Mucosa of gallbladder (tissue), 1 donor: ENCODE measurements around the gene PLPP1. TPM values are rescaled to one million over a fixed set of nuclear protein-coding genes. Genes with fewer than 3 reads are reported as not detected.
"Not testable (repeated sequence)": the region's sequence is repeated elsewhere in the genome, so short reads cannot be mapped to it uniquely, and the experiment has no call there.

ENCODE experiments used
- DNase-seq: peaks from one replicate; pipeline ENCODE4 v3.0.0-alpha.2; 2020; ENCODE audit warnings: low spot score
- total RNA-seq: library from RNA; stranded (reverse); gene quantifications from one replicate; pipeline ENCODE4 v1.2.1, GENCODE V29; 2021
- donor health status: DM: no; HTN: no; CAD: no.

The PLPP1 gene
- total RNA-seq, 1 donor from 2014 or later: 146 TPM

DNA sequence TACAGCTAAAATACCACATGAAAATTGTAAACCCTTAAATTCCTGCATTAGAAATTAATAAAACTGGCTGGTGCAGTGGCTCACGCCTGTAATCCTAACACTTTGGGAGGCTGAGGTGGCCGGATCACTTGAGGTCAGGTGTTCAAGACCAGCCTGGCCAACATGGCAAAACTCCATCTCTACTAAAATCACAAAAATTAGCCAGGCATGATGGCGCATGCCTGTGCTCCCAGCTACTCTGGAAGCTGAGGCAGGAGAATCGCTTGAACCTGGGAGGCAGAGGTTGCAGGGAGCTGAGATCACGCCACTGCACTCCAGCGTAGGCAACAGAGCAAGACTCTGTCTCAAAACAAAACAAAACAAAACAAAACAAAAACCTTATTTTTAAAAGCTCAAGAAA lies 29.1 kb downstream of the PLPP1 start:
- not testable (repeated sequence) for DNase-seq

DNA sequence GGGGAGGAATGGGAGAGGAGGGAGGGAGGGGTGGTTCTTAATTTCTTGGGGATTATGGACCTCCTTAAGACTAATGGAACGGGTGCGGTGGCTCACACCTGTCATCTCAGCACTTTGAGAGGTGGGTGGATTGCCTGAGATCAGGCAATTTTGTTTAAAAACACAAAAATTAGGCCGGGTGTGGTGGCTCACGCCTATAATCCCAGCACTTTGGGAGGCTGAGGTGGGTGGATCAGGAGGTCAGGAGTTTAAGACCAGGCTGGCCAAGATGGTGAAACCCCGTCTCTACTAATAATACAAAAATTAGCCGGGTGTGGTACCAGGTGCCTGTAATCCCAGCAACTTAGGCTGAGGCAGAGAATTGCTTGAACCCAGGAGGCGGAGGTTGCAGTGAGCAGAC lies 30.8 kb downstream of the PLPP1 start:
- not testable (repeated sequence) for DNase-seq

DNA sequence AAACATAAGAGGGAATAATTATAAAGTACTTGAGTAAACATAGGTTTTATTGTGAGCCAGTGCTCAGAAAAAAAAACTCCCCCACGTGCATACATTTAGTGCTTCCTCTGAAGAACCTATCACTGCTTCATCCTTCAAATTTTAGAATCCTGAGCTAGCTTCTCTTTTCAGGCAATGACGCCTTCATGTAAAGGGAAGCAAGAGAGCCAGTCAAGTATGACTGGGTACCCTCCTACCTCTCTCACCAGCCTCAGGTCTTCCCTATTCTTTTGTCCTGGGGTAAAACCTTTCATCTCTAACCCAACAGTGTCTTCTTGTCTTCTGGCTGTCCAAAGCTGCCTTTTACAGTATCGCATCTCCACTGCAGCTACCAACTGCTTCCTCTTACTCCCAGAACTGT lies 32.0 kb downstream of the PLPP1 start:
- no peak for DNase-seq

DNA sequence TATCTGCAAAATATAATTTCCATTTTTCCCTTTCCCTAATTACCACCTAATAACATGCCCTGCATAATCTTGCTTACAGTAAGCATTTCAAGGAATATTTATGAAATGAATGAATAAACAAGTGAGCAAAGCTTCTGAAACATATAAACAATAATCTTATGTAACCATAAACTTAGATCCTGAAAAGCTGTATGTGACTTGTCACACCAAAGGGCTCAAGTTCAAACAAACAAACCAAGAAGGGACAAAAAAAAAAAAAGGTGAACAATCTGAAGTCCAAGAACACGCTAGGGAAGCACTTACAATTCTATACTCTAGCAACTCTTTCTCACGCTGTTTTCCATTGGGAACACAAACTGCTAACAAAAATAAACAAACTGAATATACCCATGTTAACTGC lies 36.3 kb downstream of the PLPP1 start:
- DNase-seq: no peak

DNA sequence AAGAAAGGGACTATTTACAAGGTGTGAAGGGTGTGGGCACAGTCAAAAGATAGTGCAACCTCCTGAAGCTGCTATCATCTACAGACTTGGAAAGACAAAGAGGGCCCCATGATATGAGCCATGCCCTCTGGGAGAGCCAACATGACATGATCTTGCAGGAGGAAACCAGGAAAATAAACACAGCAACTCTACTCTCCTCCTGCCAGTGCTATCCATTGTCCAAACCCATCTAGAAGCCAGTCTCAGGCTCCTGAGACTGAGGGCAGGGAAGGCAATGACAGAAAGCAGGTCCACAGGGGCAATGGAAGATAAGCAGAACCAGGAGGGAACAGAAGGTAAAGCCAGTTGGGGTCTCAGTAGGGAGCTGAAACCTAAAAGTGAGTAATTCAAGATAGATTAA lies 37.1 kb downstream of the PLPP1 start:
- DNase-seq: no peak

DNA sequence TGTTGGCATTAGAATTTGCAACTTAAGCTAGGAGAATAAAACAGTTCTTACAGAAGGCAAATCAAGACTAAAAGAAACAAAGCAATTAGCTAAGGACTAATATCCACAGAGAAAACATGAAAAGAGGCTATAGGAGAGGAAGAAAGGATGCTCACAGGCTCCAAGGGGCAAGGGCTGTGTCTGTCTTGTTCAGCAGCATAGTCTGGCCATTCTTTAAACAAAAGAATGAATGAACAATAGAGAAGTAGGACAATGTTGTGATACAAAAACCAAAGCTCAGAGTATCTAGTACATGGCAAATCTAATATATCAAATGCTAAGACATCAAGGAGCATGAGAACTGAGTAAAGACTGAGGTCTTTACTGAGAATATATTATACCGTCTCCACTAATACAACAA lies 39.5 kb downstream of the PLPP1 start:
- no peak for DNase-seq

DNA sequence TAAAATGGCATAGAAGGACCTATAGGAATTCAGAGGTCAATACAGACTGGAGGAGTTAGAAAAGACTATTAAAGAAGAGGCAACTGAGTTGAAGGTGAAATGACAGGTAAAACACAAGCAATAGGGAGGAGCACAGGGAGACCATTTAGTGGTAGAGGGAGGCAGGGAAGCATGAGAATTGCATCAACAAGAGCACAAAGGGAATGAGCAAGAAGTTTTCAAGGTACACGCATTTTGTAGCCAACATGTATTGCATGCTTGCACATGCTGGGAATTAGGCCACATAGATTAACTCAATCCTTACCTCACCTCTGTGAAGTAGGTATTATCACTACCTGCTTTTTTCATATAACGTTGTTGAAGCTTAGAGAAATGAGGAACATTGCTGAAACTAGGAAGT lies 42.3 kb downstream of the PLPP1 start:
- DNase-seq: no peak

DNA sequence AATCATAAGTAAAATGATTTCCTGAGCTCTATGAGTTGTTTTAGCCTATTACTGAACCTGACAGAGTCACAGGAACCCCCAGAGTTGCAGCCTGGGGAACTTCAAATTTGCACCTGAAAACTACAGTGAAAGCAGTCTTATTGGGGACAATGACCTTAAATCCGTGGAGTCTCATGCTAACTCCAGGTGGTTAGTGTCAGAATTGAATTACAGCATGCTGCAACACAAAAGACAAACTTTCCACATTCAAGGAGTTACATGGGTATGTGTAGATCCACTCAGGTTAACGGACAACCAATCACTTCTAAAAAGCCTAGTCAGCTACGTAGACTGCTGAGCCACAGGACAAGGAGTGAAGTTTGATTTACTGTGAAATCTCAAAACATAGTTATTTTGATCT lies 49.7 kb downstream of the PLPP1 start:
- no peak for DNase-seq

DNA sequence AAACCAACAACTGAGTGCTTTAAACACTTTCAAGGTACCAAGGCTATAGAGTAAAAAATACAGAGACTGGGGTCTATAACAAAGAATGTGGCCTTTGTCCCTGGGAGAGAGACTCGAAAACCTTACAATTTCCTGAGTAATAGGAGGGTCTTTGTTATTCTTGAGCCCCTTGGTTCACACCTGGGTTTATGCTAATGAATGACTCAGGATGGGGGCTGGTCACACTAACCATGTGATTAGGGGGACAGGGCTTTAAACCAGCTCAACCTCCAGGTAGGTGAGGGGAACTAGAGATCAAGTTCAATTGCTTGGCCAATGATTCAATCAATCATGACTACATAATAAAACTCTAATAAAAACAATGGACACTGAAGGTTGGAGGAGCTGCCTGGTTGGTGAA lies 50.2 kb downstream of the PLPP1 start:
- no peak for DNase-seq

DNA sequence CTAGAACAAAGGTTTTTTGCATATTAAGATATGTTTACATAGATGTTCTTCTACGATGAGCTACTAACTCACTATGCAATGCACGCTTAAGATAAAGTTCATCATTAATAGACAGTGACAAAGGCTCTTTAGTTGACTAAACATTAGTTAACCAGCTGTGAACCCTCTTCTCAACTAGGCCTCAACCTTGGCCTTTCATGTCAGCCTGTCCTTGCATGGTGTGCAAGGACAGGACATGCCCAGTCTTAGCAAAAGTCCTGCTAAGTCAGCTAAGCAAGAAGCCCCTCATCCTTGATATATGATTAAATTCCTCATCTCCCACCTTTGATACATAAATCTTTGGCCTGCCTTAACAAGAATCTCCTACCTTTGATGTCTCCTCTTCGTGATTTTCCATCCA lies 50.9 kb downstream of the PLPP1 start:
- no peak for DNase-seq

DNA sequence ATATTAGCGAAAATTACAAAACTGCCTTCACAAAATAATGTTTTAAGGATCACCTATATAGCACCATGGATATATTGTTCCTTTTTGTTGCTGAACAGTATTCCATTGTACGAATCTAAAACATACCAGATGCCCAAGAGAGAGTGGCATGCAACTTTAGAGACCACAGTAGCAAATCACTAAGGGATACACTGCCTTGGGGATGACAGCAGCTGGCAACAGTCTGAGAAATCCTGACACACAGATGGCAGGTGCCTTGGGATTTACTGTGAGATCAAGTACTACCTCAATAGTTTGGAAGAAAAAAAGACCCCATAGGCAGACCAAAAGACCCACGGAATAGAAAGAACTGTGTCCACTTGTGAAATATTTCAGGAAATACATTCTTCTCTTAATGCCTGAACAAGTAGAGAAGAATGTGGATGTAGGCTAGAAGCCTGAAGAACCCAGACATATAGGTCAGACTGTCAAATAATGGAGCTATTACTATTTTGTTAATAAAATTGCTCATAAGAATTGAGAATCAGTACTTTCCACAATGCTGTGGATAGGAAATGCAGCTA lies 53.4 kb downstream of the PLPP1 start:
- DNase-seq: no peak

DNA sequence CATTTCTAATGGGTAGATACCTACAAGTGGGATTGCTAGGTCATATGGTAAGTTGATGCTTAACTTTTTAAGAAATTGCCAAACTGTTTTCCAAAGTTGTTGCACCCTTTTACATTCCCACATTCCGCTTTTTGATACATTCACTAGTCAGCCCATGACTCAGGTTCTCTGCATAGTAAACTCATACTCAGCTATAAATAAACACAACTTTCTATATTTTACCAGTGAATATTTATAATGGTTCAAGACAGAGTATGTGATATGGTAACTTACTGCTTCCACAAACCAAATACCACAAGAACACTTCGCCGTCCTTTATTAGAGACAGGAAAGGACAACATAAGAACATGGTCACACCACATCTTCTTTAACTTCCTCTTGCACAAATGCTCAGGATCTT lies 54.0 kb downstream of the PLPP1 start:
- no peak for DNase-seq

DNA sequence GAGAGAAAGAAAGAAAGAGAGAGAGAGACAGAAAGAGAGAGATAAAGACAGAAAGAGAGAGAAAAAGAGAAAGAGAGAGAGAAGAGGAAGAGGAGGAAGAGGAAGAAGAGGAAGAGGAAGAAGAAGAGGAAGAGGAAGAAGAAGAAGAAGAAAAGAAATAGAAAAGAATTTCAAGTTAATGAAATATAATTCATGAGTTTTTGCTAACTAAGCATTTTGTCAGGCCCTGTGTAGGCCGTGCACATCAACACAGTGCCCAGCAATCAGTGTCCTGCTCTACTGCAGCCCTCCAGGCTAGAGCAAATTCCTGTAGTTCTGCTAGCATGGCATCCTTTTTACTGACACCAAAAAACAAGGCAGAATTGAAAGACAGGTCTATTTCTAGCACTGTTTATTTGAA lies 62.1 kb downstream of the PLPP1 start:
- no peak for DNase-seq

DNA sequence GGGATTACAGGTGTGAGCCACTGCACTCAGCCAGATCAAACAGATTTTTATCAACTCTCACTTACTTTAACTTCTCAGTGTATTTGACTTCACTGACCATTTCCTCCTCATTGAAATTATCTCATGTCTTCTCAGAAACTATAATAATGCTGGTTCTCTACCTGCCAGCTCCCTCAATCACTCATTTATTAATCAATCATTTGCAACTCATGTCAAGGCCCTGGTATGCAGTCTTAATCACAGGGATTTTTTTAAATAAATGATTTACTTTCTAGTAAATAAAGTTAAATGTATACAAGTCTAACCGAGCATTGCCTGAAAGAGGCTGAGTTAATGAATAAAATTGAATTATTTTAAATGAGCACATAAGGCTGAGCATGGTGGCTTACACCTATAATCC lies 63.3 kb downstream of the PLPP1 start:
- no peak for DNase-seq

DNA sequence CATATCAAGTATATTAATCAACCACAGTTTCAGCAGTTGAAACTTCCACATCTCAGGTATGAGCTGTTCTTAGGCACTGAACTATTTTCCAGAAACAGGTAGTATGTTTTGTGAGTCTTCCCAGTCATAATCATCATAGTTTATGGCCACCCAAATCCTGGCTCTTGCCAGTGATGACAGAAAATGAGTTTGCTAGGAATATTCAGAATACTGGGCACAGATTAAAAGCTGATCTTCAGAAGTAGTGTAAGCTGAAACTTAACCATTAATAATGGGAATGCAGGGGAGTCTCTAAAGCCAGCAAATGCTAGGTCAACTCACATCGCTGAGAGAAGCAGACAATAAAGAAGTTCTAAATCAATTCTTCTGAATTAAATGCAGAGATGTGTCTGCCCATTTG lies 64.5 kb downstream of the PLPP1 start:
- no peak for DNase-seq

DNA sequence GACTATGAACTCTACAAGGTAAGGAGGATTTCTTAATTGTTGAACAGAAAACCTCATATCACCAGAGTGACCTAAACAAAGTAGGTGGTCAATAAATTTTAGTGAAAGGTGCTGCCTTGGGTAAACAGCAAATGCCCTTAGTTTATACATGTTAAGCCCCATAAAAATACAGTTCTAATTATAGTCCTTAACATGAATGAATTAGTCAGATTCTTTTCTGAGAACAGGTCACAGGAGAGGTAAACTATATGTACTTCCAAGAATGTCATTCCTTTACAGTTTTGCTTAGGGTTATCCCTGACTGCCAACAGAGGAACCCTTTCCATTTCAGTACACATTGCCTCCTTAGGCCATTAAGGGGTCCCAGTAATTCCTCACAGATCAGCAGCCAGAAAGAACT lies 64.9 kb downstream of the PLPP1 start:
- no peak for DNase-seq

DNA sequence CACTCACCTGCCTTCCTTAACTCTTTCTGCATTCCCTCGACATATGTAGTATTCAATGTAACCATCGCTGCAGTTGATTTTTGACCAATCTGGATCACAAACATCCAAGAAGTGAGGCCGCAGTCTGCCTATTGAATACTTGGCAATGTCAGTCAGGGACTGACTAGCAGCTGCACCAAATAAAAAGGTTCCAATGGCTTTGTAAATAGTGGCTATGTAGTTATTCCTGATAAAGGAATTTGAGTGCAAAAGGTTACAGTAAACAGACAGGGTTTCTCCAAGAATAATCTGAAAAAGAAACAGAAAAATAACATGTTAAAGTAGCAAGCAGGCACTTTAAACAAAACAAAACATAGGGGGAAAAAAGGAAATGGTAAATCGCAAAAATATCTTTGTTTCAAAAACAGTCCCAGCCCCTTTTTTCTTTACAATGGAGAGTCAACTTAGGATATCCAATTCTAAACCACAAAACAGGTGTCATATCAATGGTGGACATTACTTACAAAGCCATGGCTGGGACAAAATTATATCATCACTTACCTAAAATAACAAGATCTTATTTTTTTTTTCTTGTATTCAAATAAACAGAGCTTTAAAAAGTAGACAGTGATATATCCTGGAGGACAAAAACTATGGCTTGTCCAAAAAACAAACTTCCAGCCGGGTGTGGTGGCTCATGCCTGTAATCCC lies 66.8 kb downstream of the PLPP1 start:
- DNase-seq: no peak

DNA sequence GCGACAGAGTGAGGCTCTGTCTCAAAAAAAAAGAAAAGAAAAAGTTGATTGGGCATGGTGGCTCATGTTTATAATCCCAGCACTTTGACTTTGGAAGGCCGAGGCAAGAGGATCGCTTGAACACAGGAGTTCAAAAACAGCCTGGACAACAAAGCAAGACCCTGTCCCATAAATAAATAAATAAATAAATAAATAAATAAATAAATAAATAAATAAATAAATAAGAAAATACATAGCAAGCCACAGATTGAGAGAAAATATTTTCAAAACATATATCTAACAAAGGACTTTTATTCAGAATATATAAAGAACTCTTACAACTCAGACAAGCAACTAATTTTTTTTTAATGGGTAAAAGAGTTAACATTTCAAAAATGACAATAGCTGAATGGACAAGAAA lies 71.2 kb downstream of the PLPP1 start:
- no peak for DNase-seq

DNA sequence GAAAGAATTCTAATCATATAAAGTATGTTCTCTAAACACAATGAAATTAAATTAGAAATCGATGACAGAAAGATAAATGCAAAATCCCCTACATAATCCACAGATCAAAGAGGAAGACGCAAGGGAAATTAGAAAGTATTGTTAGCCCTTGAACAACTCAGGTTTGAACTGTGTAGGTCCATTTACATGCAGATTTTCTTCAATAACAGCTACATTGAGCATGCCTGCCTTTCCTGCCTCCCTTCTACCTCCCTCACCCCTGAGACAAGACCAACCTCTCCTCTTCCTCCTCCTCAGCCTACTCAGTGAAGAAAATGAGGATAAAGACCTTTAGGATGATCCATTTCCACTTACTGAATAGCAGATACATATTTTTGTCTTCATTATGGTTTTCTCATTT lies 75.2 kb downstream of the PLPP1 start:
- no peak for DNase-seq

DNA sequence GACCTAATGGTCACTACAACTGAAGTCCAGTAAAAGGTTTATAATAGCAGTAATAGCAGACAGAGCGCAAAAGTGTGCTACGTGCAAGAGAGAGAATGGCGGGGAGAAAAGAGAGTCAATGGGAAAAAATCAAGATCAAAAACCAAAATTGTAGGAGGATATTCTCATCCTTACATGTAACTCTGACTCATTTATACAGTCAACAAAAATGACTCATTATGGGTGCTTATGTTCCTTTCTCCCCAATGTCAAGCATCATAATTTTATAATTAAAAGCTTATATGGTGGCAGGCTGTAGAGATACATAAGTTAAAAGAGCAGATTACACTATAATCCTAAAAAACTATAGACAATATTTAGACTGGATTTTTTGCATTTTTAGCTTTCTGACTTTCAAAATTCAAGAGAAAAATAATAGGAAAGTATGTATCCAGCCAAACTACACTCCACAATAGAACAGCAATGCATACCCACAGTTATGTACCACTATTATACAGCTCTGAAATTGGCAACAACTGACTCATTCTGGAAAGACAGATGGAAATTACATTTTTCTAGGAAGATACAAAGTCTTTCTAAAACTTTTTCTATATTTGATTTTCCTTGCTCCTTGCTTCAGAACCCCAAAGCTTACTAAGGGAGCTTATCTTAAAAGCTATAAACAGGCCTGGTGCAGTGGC lies 78.4 kb downstream of the PLPP1 start:
- DNase-seq: no peak

DNA sequence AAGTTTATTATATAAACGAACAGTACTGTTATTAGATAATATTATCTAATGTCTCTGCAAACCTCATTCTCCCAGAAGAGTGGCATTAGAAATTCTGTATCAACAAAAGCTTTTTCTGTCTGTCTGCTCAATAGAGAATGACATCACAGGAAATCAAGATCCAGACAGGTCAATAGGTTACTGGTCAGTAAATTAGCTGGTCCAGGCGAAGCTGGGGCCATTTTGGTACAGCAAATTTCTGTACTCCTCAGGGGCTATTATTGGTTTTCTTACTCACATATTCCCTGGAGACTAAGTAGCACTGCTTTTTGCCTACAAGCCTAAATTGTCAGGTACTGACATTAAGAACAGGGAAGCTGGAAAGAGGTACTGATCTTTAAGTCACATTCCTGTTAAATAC lies 80.5 kb downstream of the PLPP1 start:
- no peak for DNase-seq

DNA sequence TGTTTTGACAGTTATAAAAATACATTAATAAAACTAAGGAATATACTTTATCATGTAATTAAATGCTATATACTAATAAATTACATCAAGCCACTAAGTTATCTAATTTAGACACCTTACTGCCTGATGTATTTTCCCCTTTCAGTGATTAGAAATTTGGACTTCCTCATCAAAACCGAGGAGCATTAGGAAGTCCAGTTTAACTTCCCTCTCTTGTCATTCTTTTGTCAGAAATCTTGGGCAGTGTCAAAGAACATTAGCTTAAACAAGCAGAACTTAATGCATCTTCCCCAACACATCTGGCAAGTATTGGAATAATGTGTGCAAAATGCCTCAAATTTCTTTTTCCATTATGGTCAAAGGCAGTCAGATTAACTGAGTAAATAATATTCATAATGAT lies 81.6 kb downstream of the PLPP1 start:
- no peak for DNase-seq

DNA sequence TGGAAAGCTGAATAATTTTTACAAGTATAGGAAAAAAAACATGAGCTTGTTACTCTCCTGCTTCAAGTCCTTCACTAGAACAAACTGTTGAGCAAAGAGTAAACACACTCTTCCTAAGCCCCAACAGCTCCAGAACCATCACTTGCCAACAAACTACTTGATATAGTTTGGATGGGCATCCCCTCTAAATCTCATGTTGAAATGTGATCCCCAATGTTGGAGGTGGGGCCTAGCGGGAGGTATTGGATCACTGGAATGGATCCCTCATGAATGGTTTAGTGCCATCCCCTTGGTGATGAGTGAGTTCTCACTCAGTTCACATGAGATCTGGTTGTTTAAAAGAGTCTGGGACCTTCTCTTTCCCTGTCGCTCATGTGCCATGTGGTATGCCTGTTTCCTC lies 82.8 kb downstream of the PLPP1 start:
- DNase-seq: no peak
